Right atrium auricular region (tissue), 2 donors: ENCODE results near the gene SPZ1. TPM values are rescaled to one million over a fixed set of nuclear protein-coding genes. Genes with fewer than 3 reads are reported as not detected.

Experiments
- DNase-seq: peaks from one replicate; pipeline ENCODE4 v3.0.0-alpha.2; 2019; ENCODE audit warnings: low spot score
- H3K27ac ChIP-seq, 2 donors: fragments of 200-600 bp; sonication (generic); 1 replicate in 1 of 2; 2 replicates in 1 of 2; pipeline ENCODE4 v1.5.1; 2016 to 2019
- H3K27me3 ChIP-seq, 2 donors: fragments of 200-600 bp; sonication (generic); one replicate each; pipeline versions ENCODE4 v1.5.1 to v1.6.0; 2017 to 2019
- H3K36me3 ChIP-seq: fragments of 200-600 bp; sonication (generic); one replicate; pipeline ENCODE4 v1.5.1; 2016
- H3K4me1 ChIP-seq, 2 donors: fragments of 200-600 bp; sonication (generic); one replicate each; pipeline versions ENCODE4 v1.5.1 to v1.6.0; 2017 to 2019
- H3K4me3 ChIP-seq, 2 donors: fragments of 200-600 bp; sonication (generic); 1 replicate in 1 of 2; 2 replicates in 1 of 2; pipeline ENCODE4 v1.5.1; 2017 to 2019; ENCODE audit warnings: mild to moderate bottlenecking in 1 of 2, moderate library complexity in 1 of 2
- H3K9me3 ChIP-seq, 2 donors: fragments of 200-600 bp; sonication (generic); one replicate each; pipeline ENCODE4 v1.5.1; 2019
- total RNA-seq, 2 donors: library from RNA; depleted of rRNA; stranded (reverse); fragments of >200 nt; gene quantifications; one replicate each; pipeline ENCODE4 v1.1.0, GENCODE V29; 2016
- TF ChIP-seq, protein P1 (sequence below), 2 donors: fragments of 200-600 bp; sonication (generic); IDR thresholded peaks; one replicate each; pipeline ENCODE4 v1.5.1; 2019; ENCODE audit warnings: antibody characterized with exemption in 2 of 2

Gene SPZ1
- total RNA-seq, 2 donors from 2014 or later = not detected

DNA sequence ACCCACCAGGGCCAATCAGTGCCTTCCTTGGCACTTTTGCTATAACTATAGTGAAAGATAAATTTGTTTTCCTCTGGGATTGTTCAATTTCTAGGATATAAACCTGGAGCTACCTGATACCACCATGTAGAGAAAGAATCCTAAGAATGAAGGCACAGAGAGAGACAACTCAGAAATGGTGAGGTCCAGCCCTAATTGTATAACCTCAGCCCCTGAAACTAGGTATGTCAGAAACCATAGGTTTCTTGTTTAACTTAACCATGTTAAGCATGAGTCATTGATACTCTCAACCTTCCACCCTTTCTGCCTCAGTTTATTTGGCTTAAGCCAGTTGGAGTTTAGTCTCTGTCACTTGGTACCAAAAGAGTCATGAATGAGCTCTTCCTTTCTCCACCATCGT lies 4.6 kb upstream of the SPZ1 start:
- Histone ChIP-seq H3K36me3 (no peaks in the 10 kb centered on the region), H3K9me3 (no peaks in the 10 kb centered on the region), H3K27ac (no peak overlapping the region), H3K4me3 (no peak overlapping the region), H3K4me1 (no peaks in the 10 kb centered on the region), H3K27me3 (no peaks in the 10 kb centered on the region)
- no peak for DNase-seq
- TF ChIP-seq, protein P1, sequence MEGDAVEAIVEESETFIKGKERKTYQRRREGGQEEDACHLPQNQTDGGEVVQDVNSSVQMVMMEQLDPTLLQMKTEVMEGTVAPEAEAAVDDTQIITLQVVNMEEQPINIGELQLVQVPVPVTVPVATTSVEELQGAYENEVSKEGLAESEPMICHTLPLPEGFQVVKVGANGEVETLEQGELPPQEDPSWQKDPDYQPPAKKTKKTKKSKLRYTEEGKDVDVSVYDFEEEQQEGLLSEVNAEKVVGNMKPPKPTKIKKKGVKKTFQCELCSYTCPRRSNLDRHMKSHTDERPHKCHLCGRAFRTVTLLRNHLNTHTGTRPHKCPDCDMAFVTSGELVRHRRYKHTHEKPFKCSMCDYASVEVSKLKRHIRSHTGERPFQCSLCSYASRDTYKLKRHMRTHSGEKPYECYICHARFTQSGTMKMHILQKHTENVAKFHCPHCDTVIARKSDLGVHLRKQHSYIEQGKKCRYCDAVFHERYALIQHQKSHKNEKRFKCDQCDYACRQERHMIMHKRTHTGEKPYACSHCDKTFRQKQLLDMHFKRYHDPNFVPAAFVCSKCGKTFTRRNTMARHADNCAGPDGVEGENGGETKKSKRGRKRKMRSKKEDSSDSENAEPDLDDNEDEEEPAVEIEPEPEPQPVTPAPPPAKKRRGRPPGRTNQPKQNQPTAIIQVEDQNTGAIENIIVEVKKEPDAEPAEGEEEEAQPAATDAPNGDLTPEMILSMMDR (IDR thresholded peaks at IDR 0.05) = no peak

DNA sequence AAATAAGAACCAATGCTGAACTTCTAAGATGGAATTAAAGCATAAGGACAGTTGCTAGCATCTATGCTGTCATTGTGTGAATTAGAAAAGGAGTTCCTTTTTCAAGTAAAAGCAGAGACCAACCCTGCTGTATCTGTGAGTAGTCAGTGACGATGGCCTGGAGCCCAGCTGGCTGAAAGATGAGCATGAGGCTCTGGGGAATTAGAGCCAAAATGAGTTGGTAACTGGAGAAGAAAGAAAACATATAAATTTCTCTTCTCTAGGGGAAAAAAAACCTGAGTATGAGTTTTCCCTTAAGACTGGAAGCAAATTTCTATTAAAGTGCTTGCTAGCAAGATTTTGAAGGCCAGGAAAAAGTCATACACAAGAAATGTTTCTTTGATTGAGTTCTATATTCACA lies 1.6 kb upstream of the SPZ1 start:
- DNase-seq = no peak
- Histone ChIP-seq H3K9me3 (no peaks in the 10 kb centered on the region), H3K4me1 (no peaks in the 10 kb centered on the region), H3K4me3 (no peak overlapping the region), H3K36me3 (no peaks in the 10 kb centered on the region), H3K27ac (no peak overlapping the region), H3K27me3 (no peaks in the 10 kb centered on the region)
- TF ChIP-seq, protein P1 (IDR thresholded peaks at IDR 0.05) = no peak

DNA sequence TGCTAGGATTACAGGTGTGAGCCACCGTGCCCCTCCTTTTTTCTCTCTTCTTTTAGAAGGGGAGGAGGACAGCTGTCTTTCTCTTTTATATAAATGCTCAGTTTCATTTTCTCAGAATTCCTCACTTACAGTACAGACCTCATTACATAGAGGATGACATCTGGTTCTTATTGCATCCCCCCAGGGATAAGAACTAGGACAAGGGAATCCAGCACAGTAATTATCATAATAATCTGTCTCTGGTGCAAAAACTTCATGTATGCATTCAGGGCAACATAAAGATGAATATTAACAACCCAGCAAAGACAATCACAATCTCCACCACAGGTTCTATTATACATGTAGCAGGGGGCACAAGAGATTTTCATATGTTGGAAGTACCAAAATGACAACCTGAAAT lies 5.1 kb downstream of the SPZ1 start:
- Histone ChIP-seq H3K27ac (no peak overlapping the region), H3K36me3 (no peaks in the 10 kb centered on the region), H3K27me3 (no peaks in the 10 kb centered on the region), H3K4me1 (no peaks in the 10 kb centered on the region), H3K4me3 (no peak overlapping the region), H3K9me3 (no peaks in the 10 kb centered on the region)
- no peak for DNase-seq
- TF ChIP-seq, protein P1 (IDR thresholded peaks at IDR 0.05) = no peak

DNA sequence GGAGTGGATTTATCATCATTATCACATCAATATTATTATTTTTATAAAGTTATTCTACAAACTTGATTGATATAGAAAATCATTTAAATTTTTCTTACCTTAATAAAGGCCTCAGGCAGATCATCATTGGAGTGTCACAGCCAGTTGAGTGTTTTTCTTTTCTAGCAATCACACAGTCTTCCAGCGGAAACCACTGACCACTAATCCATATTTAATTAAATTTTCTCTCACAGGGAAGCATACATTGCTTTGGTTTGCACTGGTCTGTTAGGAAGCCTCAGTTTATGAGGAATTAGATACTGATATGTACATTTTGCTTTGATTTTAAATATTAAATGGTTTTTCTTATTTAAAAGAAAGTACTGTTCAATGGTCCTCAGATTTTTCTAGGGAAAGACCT lies 6.7 kb downstream of the SPZ1 start:
- Histone ChIP-seq H3K4me1 (no peaks in the 10 kb centered on the region), H3K9me3 (no peaks in the 10 kb centered on the region), H3K4me3 (no peak overlapping the region), H3K27me3 (no peaks in the 10 kb centered on the region), H3K36me3 (no peaks in the 10 kb centered on the region), H3K27ac (no peak overlapping the region)
- TF ChIP-seq, protein P1 (IDR thresholded peaks at IDR 0.05) = no peak
- DNase-seq = no peak

DNA sequence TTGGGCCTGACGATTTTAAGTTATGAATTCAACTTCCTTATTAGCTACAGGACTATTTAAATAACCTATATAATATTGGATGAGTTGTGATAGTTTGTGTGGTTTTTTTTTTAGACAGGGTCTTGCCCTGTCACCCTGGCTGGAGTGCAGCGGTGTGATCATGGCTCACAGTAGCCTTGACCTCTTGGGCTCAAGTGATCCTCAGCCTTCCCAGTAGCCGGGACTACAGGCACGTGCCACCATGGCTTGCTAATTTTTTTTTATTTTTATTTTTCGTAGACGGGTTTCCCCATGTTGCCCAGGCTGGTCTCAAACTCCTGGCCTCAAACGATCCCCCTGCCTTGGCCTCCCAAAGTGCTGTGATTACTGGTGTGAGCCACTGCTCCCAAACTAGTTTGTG lies 17.6 kb downstream of the SPZ1 start:
- Histone ChIP-seq H3K36me3 (no peaks in the 10 kb centered on the region), H3K27ac (no peak overlapping the region), H3K4me3 (no peak overlapping the region), H3K27me3 (no peaks in the 10 kb centered on the region), H3K9me3 (no peaks in the 10 kb centered on the region), H3K4me1 (no peaks in the 10 kb centered on the region)
- no peak for DNase-seq
- TF ChIP-seq, protein P1 (IDR thresholded peaks at IDR 0.05) = no peak

DNA sequence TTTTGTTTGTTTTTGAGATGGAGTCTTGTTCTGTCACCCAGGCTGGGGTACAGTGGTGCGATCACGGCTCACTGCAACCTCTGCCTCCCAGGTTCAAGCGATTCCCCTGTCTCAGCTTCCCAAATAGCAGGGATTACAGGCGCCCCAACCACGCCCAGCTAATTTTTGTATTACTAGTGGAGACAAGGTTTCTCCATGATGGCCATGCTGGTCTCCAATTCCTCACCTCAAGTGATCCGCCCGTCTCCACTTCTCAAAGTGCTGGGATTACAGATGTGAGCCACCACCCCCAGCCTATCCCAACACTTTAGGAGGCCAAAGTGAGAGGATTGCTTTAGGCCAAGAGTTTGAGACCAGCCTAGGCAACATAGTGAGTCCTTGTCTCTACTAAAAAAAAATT lies 19.3 kb downstream of the SPZ1 start:
- no peak overlapping the region for H3K4me3 ChIP-seq
- TF ChIP-seq, protein P1 (IDR thresholded peaks at IDR 0.05) = no peak

More for the DNA sequence above, 19.3 kb downstream of the SPZ1 start:
- no peak for DNase-seq
- Histone ChIP-seq H3K9me3 (no peaks in the 10 kb centered on the region), H3K36me3 (no peaks in the 10 kb centered on the region), H3K4me1 (no peaks in the 10 kb centered on the region), H3K27ac (no peak overlapping the region), H3K27me3 (no peaks in the 10 kb centered on the region)
